ENCODE data around the gene EMC1. TPM values are rescaled to one million over a fixed set of nuclear protein-coding genes. Genes with fewer than 3 reads are reported as not detected.
A peak's percentile ranks its signal among the peaks of the same experiment; 100 is the strongest.
"Not testable (repeated sequence)": the region's sequence is repeated elsewhere in the genome, so short reads cannot be mapped to it uniquely, and the experiment has no call there.

EMC1 gene
- polyA plus RNA-seq (ENCODE audit: insufficient read length in 4 of 4) = 10 to 100 TPM; 39.4 to 53.4 (median 47.1) TPM

- DNase-seq (ENCODE audit: low read depth in 4 of 4, low spot score in 3 of 4) = peak; percentile 63 to 71 (median 66)
Observed at GRCh38 chr1:19251305-19252196, at the start of gene EMC1, which contains the start of gene MRTO4. Gene EMC1, minus strand, starts transcription at chr1:19251524. Its CDS starts 15 bp downstream, at chr1:19251509. Gene MRTO4, plus strand, starts transcription at chr1:19251805. Its CDS starts 31 bp downstream, at chr1:19251836.

GRCh38 chr1:19300211-19300610 lies 48.9 kb upstream of the EMC1 start:
- no peak for DNase-seq (ENCODE audit: low read depth in 4 of 4, low spot score in 3 of 4)

GRCh38 chr1:19294638-19295037 lies 43.3 kb upstream of the EMC1 start:
- DNase-seq (ENCODE audit: low read depth in 4 of 4, low spot score in 3 of 4) = no peak

GRCh38 chr1:19289244-19289643 lies 37.9 kb upstream of the EMC1 start:
- DNase-seq (ENCODE audit: low read depth in 4 of 4, low spot score in 3 of 4) = no peak

- not testable (repeated sequence) for DNase-seq (ENCODE audit: low read depth in 4 of 4, low spot score in 3 of 4)
Observed at GRCh38 chr1:19288324-19289241, 37.3 kb upstream of the EMC1 start, which contains the start of gene AKR7A3. Gene AKR7A3, minus strand, starts transcription at chr1:19288770. Its CDS starts 61 bp downstream, at chr1:19288709.

- no peak for DNase-seq (ENCODE audit: low read depth in 4 of 4, low spot score in 3 of 4)
Observed at GRCh38 chr1:19287436-19288185, 36.3 kb upstream of the EMC1 start.

GRCh38 chr1:19285807-19286206 lies 34.5 kb upstream of the EMC1 start:
- DNase-seq (ENCODE audit: low read depth in 4 of 4, low spot score in 3 of 4) = not testable (repeated sequence)

GRCh38 chr1:19285366-19285765 lies 34.0 kb upstream of the EMC1 start:
- DNase-seq (ENCODE audit: low read depth in 4 of 4, low spot score in 3 of 4) = not testable (repeated sequence)

GRCh38 chr1:19284881-19285280 lies 33.6 kb upstream of the EMC1 start:
- no peak for DNase-seq (ENCODE audit: low read depth in 4 of 4, low spot score in 3 of 4)

GRCh38 chr1:19283891-19284290 lies 32.6 kb upstream of the EMC1 start:
- DNase-seq (ENCODE audit: low read depth in 4 of 4, low spot score in 3 of 4) = no peak

GRCh38 chr1:19274636-19275035 lies 23.3 kb upstream of the EMC1 start:
- DNase-seq (ENCODE audit: low read depth in 4 of 4, low spot score in 3 of 4) = no peak

GRCh38 chr1:19273844-19274531 lies 22.7 kb upstream of the EMC1 start:
- DNase-seq (ENCODE audit: low read depth in 4 of 4, low spot score in 3 of 4) = not testable (repeated sequence)

- no peak for DNase-seq (ENCODE audit: low read depth in 4 of 4, low spot score in 3 of 4)
Observed at GRCh38 chr1:19273106-19273843, 22.0 kb upstream of the EMC1 start.

GRCh38 chr1:19272064-19272463 lies 20.7 kb upstream of the EMC1 start:
- DNase-seq (ENCODE audit: low read depth in 4 of 4, low spot score in 3 of 4) = no peak

GRCh38 chr1:19270343-19270730 lies 19.0 kb upstream of the EMC1 start:
- DNase-seq (ENCODE audit: low read depth in 4 of 4, low spot score in 3 of 4) = not testable (repeated sequence)

GRCh38 chr1:19269427-19270342 lies 18.4 kb upstream of the EMC1 start:
- DNase-seq (ENCODE audit: low read depth in 4 of 4, low spot score in 3 of 4) = not testable (repeated sequence)

GRCh38 chr1:19268445-19268844 lies 17.1 kb upstream of the EMC1 start:
- no peak for DNase-seq (ENCODE audit: low read depth in 4 of 4, low spot score in 3 of 4)

GRCh38 chr1:19262744-19263143 lies 11.4 kb upstream of the EMC1 start:
- no peak for DNase-seq (ENCODE audit: low read depth in 4 of 4, low spot score in 3 of 4)
